GM12891 (cell line): Measurements from ENCODE around the gene MRPL1.

Source experiments
- POLR2A ChIP-seq: IDR thresholded peaks from 2 replicates; pipeline ENCODE4 v1.6.1; 2011; ENCODE audit warnings: low read depth, low read length, control low read depth
- POLR2AphosphoS5 ChIP-seq: IDR thresholded peaks from 2 replicates; pipeline ENCODE4 v1.6.1; 2011; ENCODE audit warnings: low read depth, low read length, control low read depth
- SPI1 ChIP-seq: IDR thresholded peaks from 2 replicates; pipeline ENCODE4 v1.6.1; 2011; ENCODE audit warnings: low read depth, low read length, control low read depth

DNA sequence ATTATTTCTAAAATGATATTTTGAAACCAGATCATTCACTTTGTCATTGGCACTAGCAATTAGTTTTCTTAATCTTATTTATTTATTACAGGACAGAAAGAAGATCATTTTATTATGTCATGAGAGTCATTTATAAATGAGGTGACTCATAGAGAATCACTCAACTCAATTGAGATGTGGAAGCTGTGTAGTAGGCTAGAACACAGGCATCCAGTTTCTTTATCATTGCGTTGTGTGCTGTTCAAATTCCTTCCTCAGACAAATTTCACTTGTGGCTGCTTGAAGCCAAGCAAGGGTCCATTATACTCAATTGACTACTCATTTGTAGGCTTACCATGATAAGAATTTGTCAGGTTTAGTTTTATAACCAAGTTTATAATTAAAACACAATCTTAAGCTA lies 87.6 kb downstream of the MRPL1 start:
- TF ChIP-seq POLR2A (no peak), POLR2AphosphoS5 (no peak), SPI1 (no peak)
